Esophagus muscularis mucosa (tissue), 4 donors: ENCODE data around the gene RFX7. TPM values are rescaled to one million over a fixed set of nuclear protein-coding genes. Genes with fewer than 3 reads are reported as not detected.

ENCODE experiments used
- DNase-seq: peaks from one replicate; pipeline ENCODE4 v3.0.0-alpha.2; 2017; ENCODE audit errors: extremely low spot score
- H3K27ac ChIP-seq, 4 donors: fragments of 200-600 bp; sonication (generic); replicated peaks in 1 of 4; 1 replicate in 3 of 4; 2 replicates in 1 of 4; pipeline ENCODE4 v1.5.1; 2016 to 2019; ENCODE audit warnings: mild to moderate bottlenecking in 1 of 4
- H3K27me3 ChIP-seq, 4 donors: fragments of 200-600 bp; sonication (generic); one replicate each; pipeline versions ENCODE4 v1.5.1 to v1.6.0; 2016 to 2019
- H3K36me3 ChIP-seq, 4 donors: fragments of 200-600 bp; sonication (generic); one replicate each; pipeline ENCODE4 v1.5.1; 2016 to 2019
- H3K4me1 ChIP-seq, 4 donors: fragments of 200-600 bp; sonication (generic); one replicate each; pipeline ENCODE4 v1.5.1; 2016 to 2019
- H3K4me3 ChIP-seq, 4 donors: fragments of 200-600 bp; sonication (generic); 1 replicate in 2 of 4; 2 replicates in 2 of 4; pipeline ENCODE4 v1.5.1; 2016 to 2019; ENCODE audit warnings: mild to moderate bottlenecking in 4 of 4, moderate library complexity in 1 of 4
- H3K9me3 ChIP-seq, 4 donors: fragments of 200-600 bp; sonication (generic); 1 replicate in 3 of 4; 2 replicates in 1 of 4; pipeline ENCODE4 v1.5.1; 2016 to 2019
- CTCF ChIP-seq, 3 experiments: fragments of 200-600 bp in 2 of 3; fragments of 450-650 bp in 1 of 3; sonication (generic) in 2 of 3; IDR thresholded peaks; one replicate each; pipeline ENCODE4 v1.5.1; 2017 to 2019; ENCODE audit warnings: antibody characterized with exemption in 3 of 3, mild to moderate bottlenecking in 2 of 3, moderate library complexity in 1 of 3
- EP300 ChIP-seq: sonication (generic); formaldehyde crosslinking; IDR thresholded peaks from one replicate; pipeline ENCODE4 v1.6.1; 2017; ENCODE audit warnings: antibody characterized with exemption
- POLR2A ChIP-seq: fragments of 450-650 bp; IDR thresholded peaks from one replicate; pipeline ENCODE4 v1.6.1; 2017; ENCODE audit warnings: antibody characterized with exemption, moderate library complexity, mild to moderate bottlenecking, low read depth
- POLR2AphosphoS5 ChIP-seq, 2 donors: sonication (generic); formaldehyde crosslinking; IDR thresholded peaks; one replicate each; pipeline ENCODE4 v1.6.1; 2017; ENCODE audit warnings: antibody characterized with exemption in 2 of 2
- WGBS: methylation state at CpG from one replicate; pipeline ENCODE4 v1.1.5; 2018; 5-methylcytosine and 5-hydroxymethylcytosine counted together
- intact Hi-C: fragments of 100-400 bp; cut with DNase I; formaldehyde crosslinking; loops from one replicate; pipeline ENCODE4 v1.15.1; 2023
- total RNA-seq, 4 donors: library from RNA; depleted of rRNA; stranded (reverse); fragments of >200 nt; gene quantifications; one replicate each; pipeline versions ENCODE4 v1.1.0 to v1.2.1, GENCODE V29; 2016

The RFX7 gene
- total RNA-seq, 4 donors from 2014 or later, result 5.4 to 8.3 (median 6.7) TPM

- Histone ChIP-seq H3K36me3 (peaks cover 26 to 52% (median 43%) of the 10 kb centered on the region in 4 donors), H3K9me3 (no peaks in the 10 kb centered on the region), H3K4me1 (peaks cover 0 to 8% (median 2%) of the 10 kb centered on the region in 4 donors), H3K4me3 (no peak overlapping the region), H3K27ac (no peak overlapping the region), H3K27me3 (no peaks in the 10 kb centered on the region)
- intact Hi-C loops, result loop anchor here (10.0 kb wide), 1 partner anchor 149 kb away; the partner anchor contains the start of gene RFX7
- TF ChIP-seq POLR2AphosphoS5 (IDR thresholded peaks at IDR 0.05) (no peak), CTCF (IDR thresholded peaks at IDR 0.05) (no peak), EP300 (no peak), POLR2A (no peak)
- DNase-seq, result no peak
- 92% methylated on average over 1 of the region's 1 CpG for WGBS
Measured at GRCh38 chr15:56095406-56095805, 148.3 kb downstream of the RFX7 start.

GRCh38 chr15:56094171-56094570 lies 149.5 kb downstream of the RFX7 start:
- Histone ChIP-seq H3K27me3 (no peaks in the 10 kb centered on the region), H3K9me3 (no peaks in the 10 kb centered on the region), H3K4me1 (peaks cover 0 to 5% (median 2%) of the 10 kb centered on the region in 4 donors), H3K27ac (no peak overlapping the region), H3K36me3 (peaks cover 26 to 52% (median 43%) of the 10 kb centered on the region in 4 donors), H3K4me3 (no peak overlapping the region)
- DNase-seq, result no peak
- WGBS, result 85% methylated on average over 5 of the region's 5 CpGs
- TF ChIP-seq POLR2A (no peak), CTCF (IDR thresholded peaks at IDR 0.05) (no peak), EP300 (no peak), POLR2AphosphoS5 (IDR thresholded peaks at IDR 0.05) (no peak)
- intact Hi-C loops, result loop anchor here (10.0 kb wide), 1 partner anchor 151 kb away; the partner anchor contains the start of gene RFX7

GRCh38 chr15:56088389-56088788 lies 155.3 kb downstream of the RFX7 start:
- Histone ChIP-seq H3K27ac (no peak overlapping the region), H3K4me3 (no peak overlapping the region), H3K36me3 (peaks cover 0 to 12% (median 2%) of the 10 kb centered on the region in 4 donors), H3K4me1 (no peaks in the 10 kb centered on the region), H3K27me3 (no peaks in the 10 kb centered on the region), H3K9me3 (no peaks in the 10 kb centered on the region)
- intact Hi-C loops, result no loop called here
- DNase-seq, result no peak
- TF ChIP-seq POLR2A (no peak), EP300 (no peak), POLR2AphosphoS5 (IDR thresholded peaks at IDR 0.05) (no peak), CTCF (IDR thresholded peaks at IDR 0.05) (no peak)

- no peak for TF ChIP-seq CTCF (IDR thresholded peaks at IDR 0.05)
- no peaks in the 10 kb centered on the region for H3K9me3 ChIP-seq
- intact Hi-C loops, result no loop called here
Measured at GRCh38 chr15:56086566-56086965, 157.1 kb downstream of the RFX7 start.

GRCh38 chr15:56082263-56082761 lies 161.4 kb downstream of the RFX7 start:
- WGBS, result 77% methylated on average over 3 of the region's 3 CpGs
- Histone ChIP-seq H3K27ac (no peak overlapping the region), H3K9me3 (no peaks in the 10 kb centered on the region), H3K27me3 (no peaks in the 10 kb centered on the region), H3K36me3 (no peaks in the 10 kb centered on the region), H3K4me1 (no peaks in the 10 kb centered on the region), H3K4me3 (no peak overlapping the region)
- DNase-seq, result no peak
- intact Hi-C loops, result no loop called here
- TF ChIP-seq CTCF (IDR thresholded peaks at IDR 0.05) (no peak), POLR2A (no peak), EP300 (no peak), POLR2AphosphoS5 (IDR thresholded peaks at IDR 0.05) (no peak)

More at GRCh38 chr15:56086566-56086965, 157.1 kb downstream of the RFX7 start:
- DNase-seq, result no peak
- no peaks in the 10 kb centered on the region for H3K4me1 ChIP-seq
- H3K36me3 ChIP-seq, result no peaks in the 10 kb centered on the region
- H3K27ac ChIP-seq, result no peak overlapping the region
- no peak overlapping the region for H3K4me3 ChIP-seq
- 92% methylated on average over 1 of the region's 1 CpG for WGBS
- H3K27me3 ChIP-seq, result no peaks in the 10 kb centered on the region
